ENCODE measurements around the gene IMPA2. TPM values are rescaled to one million over a fixed set of nuclear protein-coding genes. Genes with fewer than 3 reads are reported as not detected.
"Not testable (repeated sequence)": the region's sequence is repeated elsewhere in the genome, so short reads cannot be mapped to it uniquely, and the experiment has no call there.

Gene IMPA2
- polyA plus RNA-seq, 12 donors: 11.9 to 35.7 (median 23.1) TPM; not detected in 1

GRCh38 chr18:12046751-12047335 lies 65.5 kb downstream of the IMPA2 start:
- no peak for DNase-seq

- no peak for DNase-seq
Observed at GRCh38 chr18:12048010-12048826, 66.9 kb downstream of the IMPA2 start.

- DNase-seq: no peak
Observed at GRCh38 chr18:12048827-12049175, 67.5 kb downstream of the IMPA2 start.

GRCh38 chr18:12049978-12050811 lies 68.9 kb downstream of the IMPA2 start:
- DNase-seq: no peak

GRCh38 chr18:12052866-12053265 lies 71.6 kb downstream of the IMPA2 start:
- DNase-seq: no peak

GRCh38 chr18:12053289-12053688 lies 72.0 kb downstream of the IMPA2 start:
- DNase-seq: no peak

GRCh38 chr18:12056034-12056883 lies 75.0 kb downstream of the IMPA2 start:
- no peak for DNase-seq

- DNase-seq: no peak
Observed at GRCh38 chr18:12056884-12057402, 75.6 kb downstream of the IMPA2 start.

GRCh38 chr18:12057419-12058039 lies 76.2 kb downstream of the IMPA2 start:
- no peak for DNase-seq

- no peak for DNase-seq
Observed at GRCh38 chr18:12059334-12060181, 78.3 kb downstream of the IMPA2 start.

GRCh38 chr18:12060182-12060870 lies 79.0 kb downstream of the IMPA2 start:
- DNase-seq: no peak

- DNase-seq: no peak
Observed at GRCh38 chr18:12061685-12062084, 80.4 kb downstream of the IMPA2 start.

- DNase-seq: no peak
Observed at GRCh38 chr18:12062974-12063373, 81.7 kb downstream of the IMPA2 start.

GRCh38 chr18:12064086-12064763 lies 82.9 kb downstream of the IMPA2 start:
- no peak for DNase-seq

- DNase-seq: no peak
Observed at GRCh38 chr18:12065397-12065796, 84.1 kb downstream of the IMPA2 start.

- no peak for DNase-seq
Observed at GRCh38 chr18:12066910-12067511, 85.7 kb downstream of the IMPA2 start.

GRCh38 chr18:12067671-12068070 lies 86.4 kb downstream of the IMPA2 start:
- DNase-seq: no peak

GRCh38 chr18:12068316-12068949 lies 87.1 kb downstream of the IMPA2 start:
- not testable (repeated sequence) for DNase-seq

All from muscle of arm (tissue), 12 donors.